ENCODE measurements around the gene CD1E.
A peak's percentile ranks its signal among the peaks of the same experiment; 100 is the strongest.

Gene CD1E

GRCh38 chr1:158353303-158354075 lies at the start of gene CD1E:
CD1E (plus strand) TSS chr1:158353894; CDS start chr1:158353989, 95 bp downstream.
- DNase-seq = no peak

GRCh38 chr1:158310623-158311022 lies 43.1 kb upstream of the CD1E start:
- no peak for DNase-seq
- no peak for TF ChIP-seq GATA1 (IDR thresholded peaks at IDR 0.05; ENCODE audit: low read depth, low read length)
- no peak for TF ChIP-seq POLR2A (IDR thresholded peaks at IDR 0.05; ENCODE audit: low read length)

More at GRCh38 chr1:158353303-158354075, at the start of gene CD1E:
- no peak for TF ChIP-seq POLR2A (IDR thresholded peaks at IDR 0.05; ENCODE audit: low read length)
- no peak for TF ChIP-seq GATA1 (IDR thresholded peaks at IDR 0.05; ENCODE audit: low read depth, low read length)

GRCh38 chr1:158311066-158311465 lies 42.6 kb upstream of the CD1E start:
- TF ChIP-seq POLR2A (IDR thresholded peaks at IDR 0.05; ENCODE audit: low read length) (no peak), GATA1 (IDR thresholded peaks at IDR 0.05; ENCODE audit: low read depth, low read length) (no peak)

GRCh38 chr1:158323866-158324265 lies 29.8 kb upstream of the CD1E start:
- no peak for DNase-seq
- TF ChIP-seq GATA1 (IDR thresholded peaks at IDR 0.05; ENCODE audit: low read depth, low read length) = no peak
- no peak for TF ChIP-seq POLR2A (IDR thresholded peaks at IDR 0.05; ENCODE audit: low read length)

More at GRCh38 chr1:158311066-158311465, 42.6 kb upstream of the CD1E start:
- no peak for DNase-seq

GRCh38 chr1:158324395-158324794 lies 29.3 kb upstream of the CD1E start:
- TF ChIP-seq POLR2A (IDR thresholded peaks at IDR 0.05; ENCODE audit: low read length) (no peak), GATA1 (IDR thresholded peaks at IDR 0.05; ENCODE audit: low read depth, low read length) (no peak)
- no peak for DNase-seq

GRCh38 chr1:158327481-158327880 lies 26.2 kb upstream of the CD1E start:
- TF ChIP-seq POLR2A (IDR thresholded peaks at IDR 0.05; ENCODE audit: low read length) (no peak), GATA1 (IDR thresholded peaks at IDR 0.05; ENCODE audit: low read depth, low read length) (no peak)
- DNase-seq = no peak

- no peak for DNase-seq
- no peak for TF ChIP-seq GATA1 (IDR thresholded peaks at IDR 0.05; ENCODE audit: low read depth, low read length)
- no peak for TF ChIP-seq POLR2A (IDR thresholded peaks at IDR 0.05; ENCODE audit: low read length)
Observed at GRCh38 chr1:158328426-158328825, 25.3 kb upstream of the CD1E start.

GRCh38 chr1:158329300-158329699 lies 24.4 kb upstream of the CD1E start:
- DNase-seq = no peak
- TF ChIP-seq GATA1 (IDR thresholded peaks at IDR 0.05; ENCODE audit: low read depth, low read length) = no peak
- TF ChIP-seq POLR2A (IDR thresholded peaks at IDR 0.05; ENCODE audit: low read length) = no peak

- DNase-seq = peak in 1 of 2 experiments; percentile 7
- TF ChIP-seq GATA1 (IDR thresholded peaks at IDR 0.05; ENCODE audit: low read depth, low read length) (no peak), POLR2A (IDR thresholded peaks at IDR 0.05; ENCODE audit: low read length) (no peak)
Observed at GRCh38 chr1:158329733-158330132, 24.0 kb upstream of the CD1E start.

GRCh38 chr1:158330391-158331105 lies 23.1 kb upstream of the CD1E start:
- TF ChIP-seq GATA1 (IDR thresholded peaks at IDR 0.05; ENCODE audit: low read depth, low read length) (no peak), POLR2A (IDR thresholded peaks at IDR 0.05; ENCODE audit: low read length) (no peak)
- DNase-seq = no peak

GRCh38 chr1:158331106-158331425 lies 22.6 kb upstream of the CD1E start:
- no peak for TF ChIP-seq GATA1 (IDR thresholded peaks at IDR 0.05; ENCODE audit: low read depth, low read length)

GRCh38 chr1:158331481-158332150 lies 22.1 kb upstream of the CD1E start, which contains the start of gene CD1B:
CD1B (minus strand) TSS chr1:158331531; CDS start chr1:158331423, 108 bp downstream.
- no peak for TF ChIP-seq GATA1 (IDR thresholded peaks at IDR 0.05; ENCODE audit: low read depth, low read length)
- TF ChIP-seq POLR2A (IDR thresholded peaks at IDR 0.05; ENCODE audit: low read length) = no peak
- no peak for DNase-seq

More at GRCh38 chr1:158331106-158331425, 22.6 kb upstream of the CD1E start:
- no peak for DNase-seq

- no peak for DNase-seq
- no peak for TF ChIP-seq GATA1 (IDR thresholded peaks at IDR 0.05; ENCODE audit: low read depth, low read length)
- TF ChIP-seq POLR2A (IDR thresholded peaks at IDR 0.05; ENCODE audit: low read length) = no peak
Observed at GRCh38 chr1:158333405-158334155, 20.1 kb upstream of the CD1E start.

Measured in erythroblast (primary cell).